Vagina (tissue), 2 donors: ENCODE measurements around the gene ATP11B.

Experiments
- CTCF ChIP-seq, 3 experiments: fragments of 450-650 bp in 2 of 3; fragments of 200-600 bp in 1 of 3; sonication (generic) in 1 of 3; IDR thresholded peaks; one replicate each; pipeline ENCODE4 v1.5.1; 2017 to 2019; ENCODE audit warnings: antibody characterized with exemption in 3 of 3, mild to moderate bottlenecking in 2 of 3, moderate library complexity in 2 of 3
- POLR2A ChIP-seq, 2 donors: fragments of 450-650 bp; IDR thresholded peaks; one replicate each; pipeline ENCODE4 v1.6.1; 2017; ENCODE audit warnings: antibody characterized with exemption in 2 of 2, mild to moderate bottlenecking in 2 of 2, moderate library complexity in 2 of 2
- POLR2AphosphoS5 ChIP-seq, 2 donors: sonication (generic); formaldehyde crosslinking; IDR thresholded peaks; one replicate each; pipeline ENCODE4 v1.9.0; 2017; ENCODE audit warnings: antibody characterized with exemption in 2 of 2, mild to moderate bottlenecking in 2 of 2, low read depth in 1 of 2; ENCODE audit not compliant: insufficient read depth in 1 of 2

GRCh38 chr3:182954553-182955235, 161.4 kb downstream of the ATP11B start:
- TF ChIP-seq POLR2AphosphoS5 (IDR thresholded peaks at IDR 0.05; ENCODE audit: insufficient read depth in 1 of 2, low read depth in 1 of 2): no peak
- TF ChIP-seq CTCF (IDR thresholded peaks at IDR 0.05): no peak
- TF ChIP-seq POLR2A (IDR thresholded peaks at IDR 0.05): no peak
